Stomach (tissue), 19 donors: ENCODE data around the gene HPS1. TPM values are rescaled to one million over a fixed set of nuclear protein-coding genes. Genes with fewer than 3 reads are reported as not detected.
A peak's percentile ranks its signal among the peaks of the same experiment; 100 is the strongest.

Source experiments
- DNase-seq, 2 donors: peaks; one replicate each; pipeline versions ENCODE4 v3.0.0 to v3.0.0-alpha.2; 2013 to 2019
- H3K27ac ChIP-seq, 5 donors: fragments of 200-600 bp in 4 of 5; sonication (generic) in 4 of 5; one replicate each; pipeline ENCODE4 v1.5.1; 2013 to 2019; ENCODE audit warnings: mild to moderate bottlenecking in 1 of 5, moderate library complexity in 1 of 5
- H3K27me3 ChIP-seq, 3 donors: fragments of 200-600 bp; sonication (generic); one replicate each; pipeline ENCODE4 v1.5.1; 2017 to 2019; ENCODE audit warnings: mixed run types in 1 of 3
- H3K36me3 ChIP-seq, 4 donors: fragments of 200-600 bp; sonication (generic); 1 replicate in 3 of 4; 2 replicates in 1 of 4; pipeline ENCODE4 v1.5.1; 2016 to 2019
- H3K4me1 ChIP-seq, 4 donors: fragments of 200-600 bp; sonication (generic); one replicate each; pipeline ENCODE4 v1.5.1; 2016 to 2019
- H3K4me3 ChIP-seq, 4 donors: fragments of 200-600 bp; sonication (generic) in 3 of 4; one replicate each; pipeline ENCODE4 v1.5.1; 2016 to 2019; ENCODE audit warnings: mild to moderate bottlenecking in 1 of 4
- H3K9me3 ChIP-seq, 4 donors: fragments of 200-600 bp; sonication (generic); one replicate each; pipeline ENCODE4 v1.5.1; 2016 to 2019
- EP300 ChIP-seq: sonication (generic); formaldehyde crosslinking; IDR thresholded peaks from one replicate; pipeline ENCODE4 v1.6.1; 2017; ENCODE audit warnings: antibody characterized with exemption
- POLR2A ChIP-seq, 4 donors: fragments of 450-650 bp; IDR thresholded peaks; one replicate each; pipeline ENCODE4 v1.6.1; 2016; ENCODE audit warnings: antibody characterized with exemption in 4 of 4, control low read depth in 2 of 4, mild to moderate bottlenecking in 1 of 4, moderate library complexity in 1 of 4
- POLR2AphosphoS5 ChIP-seq, 3 donors: sonication (generic); formaldehyde crosslinking; IDR thresholded peaks; one replicate each; pipeline ENCODE4 v1.6.1; 2016; ENCODE audit warnings: antibody characterized with exemption in 3 of 3
- WGBS, 5 donors: extraction: QIAGEN DNeasy Blood & Tissue Kit in 3 of 5; methylation state at CpG; one replicate each; pipeline versions ENCODE4 v1.1.5 to v1.1.7; 2013 to 2018; 5-methylcytosine and 5-hydroxymethylcytosine counted together
- intact Hi-C: fragments of 100-400 bp; cut with DNase I; formaldehyde crosslinking; loops from one replicate; pipeline ENCODE4 v1.15.1; 2023; ENCODE audit warnings: low total_unique reads
- long read RNA-seq, 10 donors: transcript quantifications; one replicate each; lab custom pipeline, GENCODE V29; 2026
- polyA plus RNA-seq, 3 donors: library from polyadenylated mRNA; stranded (reverse); fragments of 200-250 nt; gene quantifications; one replicate each; pipeline ENCODE4 v1.2.3, GENCODE V29; 2013
- total RNA-seq, 5 donors: library from RNA; depleted of rRNA; stranded (reverse); fragments of >200 nt; gene quantifications; one replicate each; pipeline versions ENCODE4 v1.1.0 to v1.2.3, GENCODE V29; 2014 to 2016
- TF ChIP-seq, protein P1 (sequence below), 7 experiments: fragments of 450-650 bp in 4 of 7; fragments of 200-600 bp in 3 of 7; sonication (generic) in 3 of 7; IDR thresholded peaks; one replicate each; pipeline ENCODE4 v1.5.1; 2016 to 2019; ENCODE audit warnings: antibody characterized with exemption in 7 of 7, control low read depth in 2 of 7, mild to moderate bottlenecking in 1 of 7
- donor health status: healthy with polysubstance abuse.
- donor health status: Bipolar disorder and iron deficiency.
- donor health status: healthy.

Gene HPS1
- 100 to 1,000 TPM in 2 of 5 donors, 10 to 100 TPM in 3; 15.1 to 140 (median 89.1) TPM for total RNA-seq
- polyA plus RNA-seq = 10 to 100 TPM; 30.7 to 49.8 (median 37.3) TPM
- long read RNA-seq, donor 1, partial matches to known transcripts = 0 of 1 reads
- long read RNA-seq, donor 1, other reads (novel, unspliced or antisense) = 0 of 1 reads
- long read RNA-seq, donor 2, partial matches to known transcripts = 6 of 14 reads
- long read RNA-seq, donor 2, other reads (novel, unspliced or antisense) = 0 of 14 reads
- long read RNA-seq, donor 3, partial matches to known transcripts = 0 of 3 reads
- long read RNA-seq, donor 3, other reads (novel, unspliced or antisense) = 0 of 3 reads
- long read RNA-seq, donor 4 = 0 reads
- long read RNA-seq, donor 5, partial matches to known transcripts = 0 of 4 reads
- long read RNA-seq, donor 5, other reads (novel, unspliced or antisense) = 0 of 4 reads
- long read RNA-seq, donor 6, transcript HPS1-207 (4 exons, 922 nt) = major isoform, 7 of 40 reads
- long read RNA-seq, donor 6, partial matches to known transcripts = 28 of 40 reads
- long read RNA-seq, donor 6, other reads (novel, unspliced or antisense) = 0 of 40 reads
- long read RNA-seq, donor 7, partial matches to known transcripts = 11 of 15 reads
- long read RNA-seq, donor 7, other reads (novel, unspliced or antisense) = 0 of 15 reads
- long read RNA-seq, donor 8, partial matches to known transcripts = 0 of 2 reads
- long read RNA-seq, donor 8, other reads (novel, unspliced or antisense) = 0 of 2 reads
- long read RNA-seq, donor 9, partial matches to known transcripts = 0 of 5 reads
- long read RNA-seq, donor 9, other reads (novel, unspliced or antisense) = 0 of 5 reads
- long read RNA-seq, donor 10, partial matches to known transcripts = 0 of 4 reads
- long read RNA-seq, donor 10, other reads (novel, unspliced or antisense) = 0 of 4 reads

GRCh38 chr10:98446661-98447221 is at the start of gene HPS1:
TSS of gene HPS1 (minus strand) at chr10:98446935. CDS start at chr10:98443240, 3,695 bp downstream.
- TF ChIP-seq, protein P1, sequence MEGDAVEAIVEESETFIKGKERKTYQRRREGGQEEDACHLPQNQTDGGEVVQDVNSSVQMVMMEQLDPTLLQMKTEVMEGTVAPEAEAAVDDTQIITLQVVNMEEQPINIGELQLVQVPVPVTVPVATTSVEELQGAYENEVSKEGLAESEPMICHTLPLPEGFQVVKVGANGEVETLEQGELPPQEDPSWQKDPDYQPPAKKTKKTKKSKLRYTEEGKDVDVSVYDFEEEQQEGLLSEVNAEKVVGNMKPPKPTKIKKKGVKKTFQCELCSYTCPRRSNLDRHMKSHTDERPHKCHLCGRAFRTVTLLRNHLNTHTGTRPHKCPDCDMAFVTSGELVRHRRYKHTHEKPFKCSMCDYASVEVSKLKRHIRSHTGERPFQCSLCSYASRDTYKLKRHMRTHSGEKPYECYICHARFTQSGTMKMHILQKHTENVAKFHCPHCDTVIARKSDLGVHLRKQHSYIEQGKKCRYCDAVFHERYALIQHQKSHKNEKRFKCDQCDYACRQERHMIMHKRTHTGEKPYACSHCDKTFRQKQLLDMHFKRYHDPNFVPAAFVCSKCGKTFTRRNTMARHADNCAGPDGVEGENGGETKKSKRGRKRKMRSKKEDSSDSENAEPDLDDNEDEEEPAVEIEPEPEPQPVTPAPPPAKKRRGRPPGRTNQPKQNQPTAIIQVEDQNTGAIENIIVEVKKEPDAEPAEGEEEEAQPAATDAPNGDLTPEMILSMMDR (IDR thresholded peaks at IDR 0.05) = no peak
- TF ChIP-seq POLR2A (IDR thresholded peaks at IDR 0.05) (peak in 1 of 4 donors; percentile 61), EP300 (no peak), POLR2AphosphoS5 (IDR thresholded peaks at IDR 0.05) (peak; percentile 62 to 93 (median 90))
- peak; percentile 82 to 93 for DNase-seq
- Histone ChIP-seq H3K27me3 (no peaks in the 10 kb centered on the region), H3K4me3 (peak within 1 kb of the TSS; percentile 73 to 93 (median 82)), H3K4me1 (peaks cover 3 to 48% (median 26%) of the 10 kb centered on the region in 4 donors), H3K36me3 (peaks cover 26 to 37% (median 37%) of the 10 kb centered on the region in 4 donors), H3K27ac (peak within 1 kb of the TSS; percentile 88 to 99 (median 92)), H3K9me3 (no peaks in the 10 kb centered on the region)
- 3 to 6% (median 3%) methylated on average over 16 to 47 of the region's 47 CpGs for WGBS, 5 donors
- intact Hi-C loops = no loop called here

DNA sequence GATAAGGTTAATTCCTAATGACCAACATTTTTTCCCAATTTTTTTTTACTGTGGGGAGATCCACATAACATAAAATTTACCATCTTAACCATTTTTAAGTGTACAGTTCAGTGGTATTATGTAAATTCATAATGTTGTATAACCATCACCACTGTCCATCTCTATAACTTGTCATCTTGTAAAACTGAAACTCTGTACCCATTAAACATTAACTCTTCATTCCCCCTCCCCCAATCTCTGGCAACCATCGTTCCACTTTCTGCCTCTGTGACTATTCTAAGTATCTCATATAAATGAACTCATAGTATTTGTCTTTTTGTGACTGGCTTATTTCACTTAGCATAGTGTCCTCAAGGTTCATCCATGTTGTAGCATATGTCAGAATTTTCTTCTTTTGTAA is 46.0 kb upstream of the HPS1 start:
- no peak overlapping the region for H3K4me3 ChIP-seq
- intact Hi-C loops = no loop called here
- TF ChIP-seq POLR2A (IDR thresholded peaks at IDR 0.05) (no peak), POLR2AphosphoS5 (IDR thresholded peaks at IDR 0.05) (no peak), EP300 (no peak)
- TF ChIP-seq, protein P1 (IDR thresholded peaks at IDR 0.05) = no peak
- WGBS, 5 donors = 88 to 97% (median 90%) methylated on average over 1 of the region's 1 CpG
- H3K4me1 ChIP-seq = no peaks in the 10 kb centered on the region
- no peaks in the 10 kb centered on the region for H3K36me3 ChIP-seq
- no peak overlapping the region for H3K27ac ChIP-seq
- DNase-seq = no peak
- peaks cover 3 to 20% (median 7%) of the 10 kb centered on the region in 4 donors for H3K9me3 ChIP-seq
- H3K27me3 ChIP-seq = no peaks in the 10 kb centered on the region

DNA sequence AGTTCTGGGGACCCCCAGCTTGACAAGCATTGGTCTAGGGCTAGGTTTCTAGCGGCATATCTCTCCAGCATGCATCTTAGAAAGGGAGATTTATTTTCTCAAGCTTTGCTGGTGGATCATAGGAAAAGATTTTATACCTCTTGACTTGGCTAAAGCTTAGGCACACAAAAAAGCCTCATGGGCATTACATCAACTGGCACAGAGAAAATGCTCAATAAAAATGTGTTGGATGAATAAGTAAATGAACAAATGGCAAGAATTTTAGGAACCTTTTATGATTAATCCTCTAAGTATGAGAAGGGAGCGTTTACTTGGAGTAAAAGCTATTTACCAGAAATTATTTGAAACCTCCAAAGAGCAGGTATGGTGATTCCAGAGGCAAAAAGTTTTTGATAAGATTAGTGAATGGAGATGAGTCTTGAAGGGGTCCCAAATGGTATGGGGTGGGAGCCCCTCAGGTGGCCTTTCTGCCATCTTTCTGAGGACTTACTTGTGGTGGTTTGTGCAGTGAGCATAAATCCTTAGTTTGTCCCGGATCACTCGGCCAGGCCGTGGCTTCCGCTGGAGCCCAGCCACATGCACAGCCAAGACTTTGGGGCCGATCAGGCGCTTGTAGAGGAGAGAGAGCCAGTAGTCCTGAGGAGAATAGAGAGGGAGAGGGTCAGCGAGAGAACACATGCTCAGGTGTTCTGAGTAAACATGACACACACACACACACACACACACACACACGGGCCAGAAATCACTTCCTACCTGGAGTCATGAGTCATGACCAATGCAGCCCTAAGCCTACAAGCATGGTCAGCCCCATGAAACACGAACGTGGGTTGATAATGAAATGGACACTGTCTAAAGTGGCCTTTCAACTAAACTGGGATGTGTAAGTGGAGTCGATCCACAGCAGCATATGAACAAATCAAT is 43.1 kb upstream of the HPS1 start:
- intact Hi-C loops = no loop called here
- Histone ChIP-seq H3K4me3 (no peak overlapping the region), H3K9me3 (peaks cover 0 to 3% (median under 1%) of the 10 kb centered on the region in 4 donors), H3K36me3 (no peaks in the 10 kb centered on the region), H3K4me1 (no peaks in the 10 kb centered on the region), H3K27me3 (no peaks in the 10 kb centered on the region), H3K27ac (no peak overlapping the region)
- TF ChIP-seq EP300 (no peak), POLR2AphosphoS5 (IDR thresholded peaks at IDR 0.05) (no peak), POLR2A (IDR thresholded peaks at IDR 0.05) (no peak)
- TF ChIP-seq, protein P1 (IDR thresholded peaks at IDR 0.05) = no peak
- DNase-seq = no peak
- WGBS, 5 donors = 69 to 78% (median 73%) methylated on average over 13 of the region's 13 CpGs
